Chondrocyte (in vitro differentiated cells): ENCODE data around the gene VIM. TPM values are rescaled to one million over a fixed set of nuclear protein-coding genes. Genes with fewer than 3 reads are reported as not detected.

ENCODE experiments used
- DNase-seq: peaks from one replicate; pipeline ENCODE4 v3.0.0; 2021; ENCODE audit warnings: mixed read lengths, low spot score
- H3K27ac Mint-ChIP-seq: one replicate; pipeline ENCODE4 v1.8.0; 2021; ENCODE audit warnings: mild to moderate bottlenecking, moderate library complexity, mixed read lengths; ENCODE audit not compliant: unreplicated experiment
- H3K27me3 Mint-ChIP-seq: 2 replicates; pipeline ENCODE4 v1.8.0; 2021; ENCODE audit warnings: low read depth, mixed read lengths
- H3K36me3 Mint-ChIP-seq: 2 replicates; pipeline ENCODE4 v1.8.0; 2021; ENCODE audit warnings: low read depth, mixed read lengths
- H3K4me1 Mint-ChIP-seq: 2 replicates; pipeline ENCODE4 v1.8.0; 2021; ENCODE audit warnings: low read depth, mild to moderate bottlenecking, mixed read lengths
- H3K4me3 Mint-ChIP-seq: one replicate; pipeline ENCODE4 v1.8.0; 2021; ENCODE audit warnings: mild to moderate bottlenecking, moderate library complexity, mixed read lengths; ENCODE audit not compliant: unreplicated experiment
- H3K9me3 Mint-ChIP-seq: 2 replicates; pipeline ENCODE4 v1.8.0; 2021; ENCODE audit warnings: low read depth, mixed read lengths
- CTCF ChIP-seq: fragments of 200-600 bp; sonication (generic); IDR thresholded peaks from 2 replicates; pipeline ENCODE4 v1.5.0; 2021; ENCODE audit warnings: antibody characterized with exemption, mild to moderate bottlenecking, moderate library complexity
- total RNA-seq: library from RNA; stranded (reverse); gene quantifications from 3 replicates; pipeline ENCODE4 v1.2.1, GENCODE V29; 2021

VIM gene
- total RNA-seq, 1 donor from 2014 or later: 4,580 TPM

GRCh38 chr10:17209302-17209701, 18.7 kb upstream of the VIM start:
- H3K36me3 Mint-ChIP-seq: no peaks in the 10 kb centered on the region
- no peaks in the 10 kb centered on the region for H3K9me3 Mint-ChIP-seq
- TF ChIP-seq CTCF: no peak
- no peak for DNase-seq
- H3K27ac Mint-ChIP-seq: peak overlapping the region; percentile 73
- no peaks in the 10 kb centered on the region for H3K27me3 Mint-ChIP-seq
- peaks cover 73% of the 10 kb centered on the region for H3K4me1 Mint-ChIP-seq
- H3K4me3 Mint-ChIP-seq: no peak overlapping the region

GRCh38 chr10:17209881-17210280, 18.2 kb upstream of the VIM start:
- H3K9me3 Mint-ChIP-seq: no peaks in the 10 kb centered on the region
- no peaks in the 10 kb centered on the region for H3K27me3 Mint-ChIP-seq
- DNase-seq: no peak
- H3K4me3 Mint-ChIP-seq: no peak overlapping the region
- H3K4me1 Mint-ChIP-seq: peaks cover 79% of the 10 kb centered on the region
- no peak for TF ChIP-seq CTCF
- peak overlapping the region; percentile 73 for H3K27ac Mint-ChIP-seq
- H3K36me3 Mint-ChIP-seq: no peaks in the 10 kb centered on the region

GRCh38 chr10:17210361-17210760, 17.7 kb upstream of the VIM start:
- Mint-ChIP-seq H3K4me3 (peak overlapping the region; percentile 49), H3K4me1 (peaks cover 84% of the 10 kb centered on the region), H3K27ac (peak overlapping the region; percentile 73), H3K36me3 (no peaks in the 10 kb centered on the region), H3K27me3 (no peaks in the 10 kb centered on the region), H3K9me3 (no peaks in the 10 kb centered on the region)
- TF ChIP-seq CTCF: no peak
- DNase-seq: no peak

GRCh38 chr10:17212802-17213221, 15.2 kb upstream of the VIM start:
- H3K27me3 Mint-ChIP-seq: no peaks in the 10 kb centered on the region
- no peaks in the 10 kb centered on the region for H3K9me3 Mint-ChIP-seq
- no peak for DNase-seq
- no peaks in the 10 kb centered on the region for H3K36me3 Mint-ChIP-seq
- peaks cover 90% of the 10 kb centered on the region for H3K4me1 Mint-ChIP-seq
- peak overlapping the region; percentile 83 for H3K27ac Mint-ChIP-seq
- H3K4me3 Mint-ChIP-seq: no peak overlapping the region
- TF ChIP-seq CTCF: no peak

GRCh38 chr10:17213646-17214349, 14.2 kb upstream of the VIM start:
- Mint-ChIP-seq H3K36me3 (no peaks in the 10 kb centered on the region), H3K9me3 (no peaks in the 10 kb centered on the region), H3K4me3 (peak overlapping the region; percentile 7), H3K27ac (peak overlapping the region; percentile 83), H3K4me1 (peaks cover 89% of the 10 kb centered on the region), H3K27me3 (no peaks in the 10 kb centered on the region)
- no peak for TF ChIP-seq CTCF
- no peak for DNase-seq
